Measurements from ENCODE around the gene CDH11.

CDH11 gene, protein sequence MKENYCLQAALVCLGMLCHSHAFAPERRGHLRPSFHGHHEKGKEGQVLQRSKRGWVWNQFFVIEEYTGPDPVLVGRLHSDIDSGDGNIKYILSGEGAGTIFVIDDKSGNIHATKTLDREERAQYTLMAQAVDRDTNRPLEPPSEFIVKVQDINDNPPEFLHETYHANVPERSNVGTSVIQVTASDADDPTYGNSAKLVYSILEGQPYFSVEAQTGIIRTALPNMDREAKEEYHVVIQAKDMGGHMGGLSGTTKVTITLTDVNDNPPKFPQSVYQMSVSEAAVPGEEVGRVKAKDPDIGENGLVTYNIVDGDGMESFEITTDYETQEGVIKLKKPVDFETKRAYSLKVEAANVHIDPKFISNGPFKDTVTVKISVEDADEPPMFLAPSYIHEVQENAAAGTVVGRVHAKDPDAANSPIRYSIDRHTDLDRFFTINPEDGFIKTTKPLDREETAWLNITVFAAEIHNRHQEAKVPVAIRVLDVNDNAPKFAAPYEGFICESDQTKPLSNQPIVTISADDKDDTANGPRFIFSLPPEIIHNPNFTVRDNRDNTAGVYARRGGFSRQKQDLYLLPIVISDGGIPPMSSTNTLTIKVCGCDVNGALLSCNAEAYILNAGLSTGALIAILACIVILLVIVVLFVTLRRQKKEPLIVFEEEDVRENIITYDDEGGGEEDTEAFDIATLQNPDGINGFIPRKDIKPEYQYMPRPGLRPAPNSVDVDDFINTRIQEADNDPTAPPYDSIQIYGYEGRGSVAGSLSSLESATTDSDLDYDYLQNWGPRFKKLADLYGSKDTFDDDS

DNA sequence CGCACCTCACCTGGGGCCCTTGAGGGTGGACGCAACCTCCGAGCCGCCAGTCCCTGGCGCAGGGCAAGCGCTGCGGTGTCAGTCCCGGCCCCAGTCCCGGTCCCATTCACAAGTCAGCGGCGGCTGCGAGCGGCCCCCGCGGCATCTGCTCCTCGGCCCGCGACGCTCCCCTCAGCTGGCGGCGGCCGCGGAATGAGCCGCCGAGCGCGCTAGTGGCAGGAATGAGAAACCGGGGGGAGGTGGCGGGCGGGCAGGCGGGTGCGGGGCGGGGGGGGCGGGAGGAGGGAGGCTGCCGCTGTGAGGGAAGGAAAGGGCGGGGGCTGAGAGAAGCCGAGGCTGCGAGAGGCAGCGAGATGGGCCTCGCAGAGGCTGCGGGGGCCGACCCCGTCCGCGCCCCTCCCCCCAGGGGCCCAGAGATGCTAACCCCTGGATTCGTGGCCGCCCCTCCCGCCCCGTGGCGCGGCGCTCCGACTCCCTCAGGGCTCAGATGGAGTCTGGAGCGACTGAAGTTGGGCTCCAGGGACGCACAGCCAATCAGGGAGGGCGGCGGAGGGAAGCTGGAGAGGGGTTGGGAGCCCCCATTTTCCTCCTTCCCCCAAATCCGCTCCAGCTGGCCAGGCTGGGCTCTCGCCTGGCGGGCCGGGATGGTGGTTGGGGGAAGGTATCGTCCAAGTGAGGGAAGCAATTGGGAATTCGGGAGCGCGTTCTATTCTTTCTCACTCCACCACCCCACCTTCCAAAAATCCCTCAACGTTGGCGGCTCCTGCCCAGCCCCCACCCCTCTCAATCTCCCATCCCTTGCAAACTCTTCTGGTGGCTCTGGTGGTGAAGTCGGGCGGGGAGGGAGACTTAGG lies at the start of gene CDH11:
Gene CDH11 (minus strand): TSS at position 194 of the 854 bp plus-strand sequence. CDS start 117,194 bp downstream, outside the sequence.
- DNase-seq, result no peak

DNA sequence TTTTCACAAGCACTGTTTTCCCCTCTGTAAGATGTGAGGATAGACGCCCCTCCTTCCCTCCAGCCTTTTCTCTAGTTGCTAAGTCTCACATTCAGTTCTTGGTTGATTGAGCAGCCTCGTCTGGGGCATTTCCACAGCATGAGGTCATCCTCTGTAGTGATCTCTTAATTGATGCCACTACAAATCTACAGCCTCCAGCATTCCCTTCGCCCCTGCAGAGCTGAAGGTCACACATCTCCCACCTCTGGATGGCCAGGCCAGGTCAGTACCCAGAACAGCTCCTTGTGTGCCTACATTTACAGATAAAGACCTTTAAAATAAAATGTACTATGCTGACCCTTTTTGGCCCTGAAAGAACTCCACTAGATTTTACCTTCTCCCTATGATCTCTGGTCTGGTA lies 32.5 kb upstream of the CDH11 start:
- DNase-seq, result no peak

DNA sequence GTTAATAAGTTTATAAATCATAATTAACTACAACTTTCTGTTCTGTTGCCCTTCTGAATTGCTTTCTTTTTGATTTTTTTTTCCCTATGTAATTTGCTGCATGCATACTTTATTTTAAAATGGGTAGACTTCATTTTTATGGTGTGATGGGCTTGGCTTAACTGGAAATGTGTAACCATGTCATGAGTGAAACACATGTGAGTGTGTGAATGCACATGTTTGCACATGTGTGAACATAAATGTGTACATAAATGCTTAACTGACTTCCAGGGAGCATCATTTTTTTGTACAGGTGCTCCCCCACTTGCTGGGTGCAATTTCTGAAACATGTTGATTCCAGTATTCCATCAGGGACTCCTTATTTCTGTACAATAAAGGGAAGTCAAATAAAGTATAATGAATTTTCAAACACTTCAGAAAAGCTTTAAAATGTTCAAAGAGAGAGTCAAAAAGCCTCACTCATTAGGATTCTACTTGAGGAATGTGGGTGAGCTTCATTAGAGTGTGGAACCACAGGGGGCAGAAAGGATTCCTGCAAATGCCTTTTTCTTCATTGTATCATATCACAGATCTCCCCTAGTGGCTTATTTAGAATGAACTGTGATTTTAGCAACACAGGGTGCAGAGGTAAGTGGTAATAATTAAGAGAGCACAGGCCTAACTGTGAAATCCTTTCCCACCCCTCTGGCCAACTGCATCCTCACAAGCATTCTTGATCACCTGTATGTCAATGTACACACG lies 31.7 kb upstream of the CDH11 start:
- no peak for DNase-seq

DNA sequence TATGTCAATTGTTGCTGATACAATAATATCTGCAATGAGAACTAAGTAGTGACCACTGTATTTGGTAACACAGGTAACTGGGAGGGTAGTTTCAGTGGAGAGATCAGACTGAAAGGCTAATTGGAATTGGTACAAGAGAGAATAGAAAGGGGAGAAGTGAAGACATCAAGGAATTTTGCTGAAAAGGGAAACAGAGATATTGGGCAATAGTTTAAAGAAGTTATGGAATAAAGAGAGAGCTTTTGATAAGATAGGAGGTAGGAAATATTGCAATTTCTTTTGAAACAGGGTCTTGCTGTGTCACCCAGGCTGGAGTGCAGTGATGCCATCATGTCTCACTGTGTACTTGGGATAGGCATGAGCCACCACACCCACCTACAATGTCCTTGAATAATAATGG lies 26.9 kb upstream of the CDH11 start:
- no peak for DNase-seq

DNA sequence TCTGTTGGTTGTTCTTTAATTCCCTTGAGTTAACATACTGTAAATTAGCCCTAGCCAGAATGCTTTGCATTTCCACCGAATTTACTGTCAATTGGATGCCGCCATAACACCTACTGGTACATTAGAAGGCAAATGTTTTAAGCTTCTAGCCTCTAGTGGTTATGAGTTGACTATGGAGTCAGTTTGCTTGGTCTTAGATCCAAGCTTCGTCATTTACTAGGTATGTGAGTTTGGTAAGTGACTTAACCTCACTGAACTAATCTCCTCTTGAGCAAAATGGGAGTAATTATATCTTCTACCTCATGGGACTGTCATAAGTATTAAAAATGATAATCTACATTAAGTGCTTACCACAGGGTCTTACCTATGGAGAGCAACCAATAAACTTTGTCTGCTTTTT lies 20.4 kb upstream of the CDH11 start:
- DNase-seq, result no peak

DNA sequence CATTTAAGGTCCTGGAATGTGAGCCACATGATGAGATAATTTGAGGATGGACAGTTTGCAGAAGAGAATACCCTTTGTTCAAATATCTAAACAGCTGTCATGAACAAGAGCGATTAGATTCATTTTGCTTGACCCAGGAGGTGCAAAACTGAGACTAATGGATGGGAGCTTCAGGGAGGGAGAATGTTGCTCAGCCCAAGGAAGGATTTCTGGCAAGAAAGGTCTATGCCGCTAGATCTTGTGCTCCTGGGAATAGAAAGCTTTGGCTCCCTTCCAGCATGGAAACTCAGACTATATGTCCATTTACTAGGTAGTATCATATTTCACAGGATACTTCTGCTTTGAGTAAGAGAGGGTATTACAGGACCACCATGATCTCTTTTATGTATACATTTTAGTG lies 14.8 kb upstream of the CDH11 start:
- no peak for DNase-seq

DNA sequence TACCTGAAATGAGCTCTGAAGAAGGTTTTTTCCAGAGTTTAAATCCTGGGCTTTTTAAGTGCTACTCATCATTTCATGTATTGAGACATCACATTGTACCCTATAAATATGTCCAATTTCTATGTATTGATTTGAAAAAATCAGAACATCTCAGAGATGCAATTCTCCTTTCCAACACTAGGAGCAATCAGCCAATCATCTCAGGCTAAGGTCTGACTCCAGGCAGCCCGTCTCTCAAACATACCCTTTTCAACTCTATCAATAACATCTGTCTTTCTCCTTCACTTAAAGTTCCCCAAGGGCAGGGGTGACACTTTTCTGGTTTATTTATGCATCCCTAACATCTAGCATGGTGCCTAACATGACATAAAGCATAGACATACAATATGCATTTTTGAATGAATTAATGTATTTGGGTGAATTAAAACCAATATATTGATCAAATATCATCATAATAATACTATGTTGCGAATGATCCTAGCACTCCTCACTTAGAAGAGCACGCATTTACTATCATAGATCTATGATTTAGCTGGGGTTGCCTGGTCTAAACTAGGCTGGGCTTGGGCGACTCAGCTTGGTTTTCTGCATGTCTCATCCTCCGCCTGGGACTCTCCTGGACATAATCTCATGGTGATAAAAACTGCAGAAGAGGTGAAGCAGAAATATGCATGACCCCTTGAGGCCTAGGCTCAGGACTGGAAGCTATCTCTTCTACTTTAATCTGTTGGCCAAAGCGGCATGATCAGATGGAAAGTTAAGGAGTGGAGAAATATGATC lies 5.2 kb upstream of the CDH11 start:
- DNase-seq, result no peak

DNA sequence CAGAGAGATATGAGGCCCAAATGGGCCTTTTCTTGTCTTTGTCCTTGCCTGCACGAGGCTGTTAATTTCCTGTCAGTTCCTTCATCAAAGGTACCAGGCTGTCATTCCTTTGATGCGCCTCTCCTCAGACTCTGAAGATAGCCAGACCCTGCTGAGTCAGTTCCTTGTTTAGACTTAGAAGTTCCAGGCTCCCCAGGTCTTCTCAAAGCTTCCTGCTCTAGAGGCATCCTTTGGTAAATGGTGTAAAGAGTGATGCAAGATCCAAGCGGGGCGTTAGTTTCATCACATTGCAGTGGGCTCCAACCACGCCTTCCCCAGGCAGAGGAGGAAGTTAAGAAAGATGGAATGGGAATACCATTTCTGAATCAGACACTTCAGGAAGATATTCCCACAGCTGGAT lies 4.0 kb upstream of the CDH11 start:
- no peak for DNase-seq

DNA sequence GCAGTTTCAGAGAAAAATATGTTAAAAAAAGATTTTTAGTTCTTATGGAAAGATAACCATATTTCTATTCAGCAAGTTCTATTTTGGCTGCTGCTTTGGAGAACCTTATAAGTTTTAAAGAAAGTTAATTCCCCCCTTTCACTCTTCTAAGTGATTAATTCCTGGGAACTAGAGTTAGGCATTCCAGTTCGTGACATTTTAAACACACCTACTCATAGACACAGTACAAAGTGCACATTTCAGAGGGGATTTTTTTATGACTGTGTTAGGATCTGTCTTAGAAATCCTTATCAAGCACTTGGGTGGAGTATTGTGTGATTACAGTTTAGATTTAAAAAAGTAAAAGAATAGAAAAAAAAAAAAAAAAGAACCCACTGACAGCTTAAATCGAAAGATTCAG lies 3.5 kb upstream of the CDH11 start:
- DNase-seq, result no peak

DNA sequence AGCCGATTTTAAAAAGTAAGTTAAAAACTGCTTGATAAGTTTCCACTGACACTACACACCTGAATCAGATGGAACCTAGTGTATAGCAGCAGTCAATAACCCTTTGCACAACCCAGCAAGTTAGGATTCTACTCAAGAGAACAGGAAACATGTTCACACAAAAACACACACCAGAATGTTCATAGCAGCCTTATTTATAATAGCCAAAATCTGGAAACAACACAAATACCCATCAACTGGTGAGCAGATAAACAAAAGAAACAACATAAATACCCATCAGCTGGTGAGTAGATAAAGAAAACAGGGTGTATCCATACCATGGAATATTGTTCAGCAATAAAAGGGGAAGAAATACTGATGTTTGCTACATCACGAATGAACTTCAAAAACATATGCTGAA lies 2.7 kb upstream of the CDH11 start:
- no peak for DNase-seq

DNA sequence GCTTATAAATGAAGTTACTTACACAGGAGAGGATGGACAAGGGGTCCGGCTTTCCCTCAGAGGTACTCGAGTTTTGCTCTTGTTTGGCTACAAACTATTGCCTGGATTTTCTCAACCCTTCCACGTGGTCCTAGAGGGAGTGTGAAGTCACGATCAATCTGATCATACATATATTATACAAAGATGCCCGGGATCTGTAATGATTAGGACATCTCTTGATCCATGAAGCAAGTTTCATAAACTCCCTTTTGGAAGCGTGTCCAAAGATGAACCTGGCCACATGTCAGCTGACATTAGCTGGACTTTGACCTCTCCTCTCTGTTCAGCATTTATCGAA lies 2.3 kb upstream of the CDH11 start:
- DNase-seq, result no peak

DNA sequence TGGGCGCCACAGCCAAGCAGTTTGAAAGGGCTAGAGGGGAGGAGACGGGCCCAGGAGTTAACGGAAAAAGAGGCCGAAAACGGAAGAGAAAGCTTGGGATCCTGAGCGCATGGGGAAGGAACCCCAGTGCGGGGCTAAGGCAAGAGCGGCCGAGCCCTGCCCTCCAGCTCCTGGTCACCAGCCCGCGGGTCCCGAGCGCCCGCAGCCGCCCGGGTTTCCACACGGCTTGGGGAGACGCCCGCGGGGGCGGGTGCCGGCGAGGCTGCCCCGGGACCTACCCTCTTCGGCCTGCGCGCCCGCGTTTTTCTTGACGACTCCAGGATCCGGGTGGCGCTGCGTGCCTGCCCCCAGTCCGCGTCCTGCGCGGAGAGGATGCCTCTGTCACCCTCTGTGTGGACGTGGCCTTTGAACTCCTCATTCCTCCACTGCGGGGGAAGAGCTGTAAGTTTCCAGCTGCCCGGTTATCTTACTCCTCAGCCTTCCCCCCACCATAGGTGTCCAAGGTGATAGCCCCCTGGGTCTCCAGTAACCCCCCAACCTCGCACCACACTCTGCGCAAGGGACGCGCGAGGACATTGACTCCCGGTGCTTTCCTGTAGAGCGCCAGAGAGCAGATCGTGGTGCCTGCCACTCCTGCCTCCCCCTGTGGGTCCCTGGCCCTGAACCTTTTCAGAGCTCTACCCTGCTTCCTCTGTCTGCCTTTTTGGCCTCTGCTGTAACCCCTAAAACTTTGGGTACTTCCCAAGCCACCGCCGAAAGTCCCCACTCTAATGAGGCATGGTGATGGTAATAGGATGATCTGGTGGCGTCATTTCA lies 1.7 kb upstream of the CDH11 start:
- DNase-seq, result no peak

DNA sequence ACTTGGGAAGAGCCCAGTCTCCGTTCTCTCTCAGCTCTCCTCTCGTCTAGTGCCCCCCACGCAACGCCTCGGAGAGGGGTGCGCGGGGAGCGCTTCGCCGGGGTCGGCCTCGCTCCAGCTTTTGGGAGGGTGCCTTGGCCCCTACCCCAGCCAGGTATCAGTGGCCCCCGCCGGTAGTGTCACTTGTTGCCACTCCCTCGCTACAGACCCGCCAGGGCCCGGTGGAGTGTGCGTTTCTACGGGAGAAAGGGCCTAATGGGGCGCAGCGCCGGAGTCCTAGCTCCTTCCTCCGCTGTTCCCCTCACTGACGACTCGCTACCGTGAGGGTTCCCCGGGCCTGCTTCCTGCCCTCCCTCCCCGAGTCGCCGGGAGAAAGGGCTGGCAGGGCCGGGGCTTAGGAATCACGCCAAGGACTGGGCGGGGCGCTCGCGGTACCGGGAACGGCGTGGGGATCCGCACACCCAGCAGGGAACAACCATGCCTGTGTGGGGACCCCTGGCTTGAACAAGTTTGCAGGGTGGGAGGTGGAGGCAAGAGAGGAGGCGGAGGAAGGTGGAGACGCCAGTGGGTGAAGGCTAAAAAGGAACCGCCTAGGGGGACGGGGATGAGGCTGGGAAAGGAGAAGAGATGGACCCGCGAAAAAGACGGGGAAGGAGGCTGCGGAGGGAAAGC lies 997 bp upstream of the CDH11 start:
- no peak for DNase-seq

DNA sequence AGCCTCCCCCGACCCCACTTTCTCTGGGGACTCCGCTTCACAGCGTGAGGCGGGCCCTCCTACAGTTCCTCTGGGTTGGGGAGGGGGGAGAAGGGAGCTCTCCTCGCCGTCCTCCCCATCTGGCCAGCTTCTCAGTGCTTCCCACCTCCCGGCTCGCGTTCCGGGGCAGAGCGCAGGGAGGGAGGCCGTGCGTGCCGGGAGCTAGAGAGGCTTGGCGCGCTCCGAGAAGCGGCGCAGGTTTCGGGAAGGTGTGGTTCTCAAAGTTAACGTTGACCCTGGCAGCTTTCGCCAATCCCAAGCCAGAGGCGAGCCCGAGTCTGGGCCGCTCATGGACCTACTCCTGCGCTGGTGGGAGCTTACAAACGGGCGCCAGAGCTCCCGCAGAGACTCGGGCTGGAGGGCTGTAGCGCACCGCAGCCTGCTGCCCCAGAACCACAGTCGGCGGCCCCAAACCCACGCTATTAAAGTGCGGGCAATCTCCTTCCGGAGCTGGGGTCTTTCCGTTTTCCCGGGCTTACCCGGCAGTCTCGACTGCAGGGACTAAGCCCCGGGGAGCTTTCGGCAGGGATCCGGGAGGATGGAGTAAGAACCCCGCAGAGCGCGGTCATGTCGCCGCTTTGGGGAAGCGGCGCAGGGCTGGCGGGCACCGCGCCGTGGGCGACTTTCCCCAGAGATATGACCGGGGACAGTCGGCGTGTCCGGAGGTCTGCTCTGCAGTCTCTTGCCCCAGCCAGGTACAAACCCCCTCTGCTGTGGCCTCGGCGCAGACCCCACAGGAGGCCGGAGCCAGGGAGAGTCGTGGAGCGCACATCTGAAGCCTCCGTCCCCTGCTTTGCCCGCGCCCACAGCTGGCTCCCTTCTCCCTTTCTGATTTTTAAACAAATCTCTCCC lies 787 bp downstream of the CDH11 start:
- no peak for DNase-seq

DNA sequence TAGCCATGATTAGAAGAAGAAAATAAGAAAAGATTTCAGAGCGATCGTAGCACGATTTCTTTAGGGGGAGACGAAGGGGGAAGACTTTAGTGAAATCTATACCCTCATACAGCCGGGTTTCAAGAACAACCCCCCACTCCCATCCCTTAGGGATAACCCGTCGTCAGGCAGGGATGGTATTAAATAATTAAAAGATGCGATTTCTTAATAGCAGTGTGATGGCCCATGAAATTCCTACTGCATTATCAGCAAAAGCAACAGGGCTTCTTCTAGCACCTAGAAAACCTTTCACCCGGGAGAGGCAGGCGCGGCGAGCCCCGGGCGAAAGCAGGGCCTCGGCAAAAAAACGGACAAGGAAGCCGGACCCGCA lies 1.4 kb downstream of the CDH11 start:
- DNase-seq, result no peak

DNA sequence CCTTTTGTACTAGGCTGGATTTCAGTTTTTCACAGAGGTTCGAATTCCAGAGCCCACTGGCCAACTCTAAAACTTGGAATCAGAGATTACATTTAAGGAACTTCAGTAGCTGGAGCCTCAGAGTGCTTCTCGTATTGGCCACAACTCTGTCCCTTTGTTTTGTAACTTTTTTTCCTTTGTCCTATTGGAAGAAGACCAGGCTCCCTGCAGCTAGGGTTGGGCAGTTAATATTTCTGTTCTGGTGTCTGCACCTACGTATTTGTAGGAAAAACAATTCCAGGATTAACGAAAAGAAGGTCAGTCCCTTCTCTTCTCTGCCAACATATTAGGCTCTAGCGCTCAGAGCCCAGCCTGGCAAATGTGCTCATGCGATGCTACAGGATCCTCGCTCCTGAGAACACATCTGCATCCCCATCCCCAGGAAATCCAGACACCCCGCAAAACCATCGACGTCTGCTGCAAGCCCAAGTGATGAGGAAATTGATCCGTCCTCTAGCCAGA lies 1.9 kb downstream of the CDH11 start:
- DNase-seq, result no peak

DNA sequence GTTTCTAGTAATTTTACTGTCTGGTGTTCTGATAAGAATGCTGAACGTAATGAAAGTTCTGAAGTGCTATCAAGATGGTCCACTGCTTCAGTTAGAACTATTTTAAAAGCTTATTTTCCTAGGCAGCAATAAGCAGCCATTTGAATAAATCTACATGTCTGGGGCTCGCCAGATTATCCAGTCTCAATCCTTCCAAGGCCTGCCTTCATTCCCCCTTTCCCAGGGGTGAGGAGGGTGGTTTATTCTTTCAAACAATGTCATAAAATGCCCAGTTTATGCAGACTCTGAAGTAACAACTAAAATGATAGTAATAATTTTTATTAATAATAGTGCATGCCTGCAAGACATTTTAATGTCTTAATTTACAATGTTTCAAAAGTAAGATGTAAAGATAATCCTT lies 2.4 kb downstream of the CDH11 start:
- no peak for DNase-seq

DNA sequence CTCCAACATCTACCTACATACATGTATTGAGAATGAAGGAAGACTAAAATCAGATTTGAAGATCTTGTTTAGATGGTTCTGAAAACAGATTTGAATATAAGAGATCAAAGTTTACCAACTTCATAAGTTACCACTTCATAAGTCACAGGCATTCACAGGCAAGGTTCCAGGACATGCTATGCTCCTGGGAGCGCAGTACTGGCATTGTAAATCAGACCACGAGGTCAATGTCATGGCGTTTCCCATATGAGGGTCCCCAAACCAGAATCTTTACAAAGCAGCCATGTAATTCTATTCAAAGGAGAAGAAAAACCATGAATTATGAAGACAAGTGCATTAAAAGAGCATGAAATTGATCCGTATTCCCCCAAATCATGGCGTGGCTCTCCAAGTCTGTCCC lies 3.0 kb downstream of the CDH11 start:
- no peak for DNase-seq

DNA sequence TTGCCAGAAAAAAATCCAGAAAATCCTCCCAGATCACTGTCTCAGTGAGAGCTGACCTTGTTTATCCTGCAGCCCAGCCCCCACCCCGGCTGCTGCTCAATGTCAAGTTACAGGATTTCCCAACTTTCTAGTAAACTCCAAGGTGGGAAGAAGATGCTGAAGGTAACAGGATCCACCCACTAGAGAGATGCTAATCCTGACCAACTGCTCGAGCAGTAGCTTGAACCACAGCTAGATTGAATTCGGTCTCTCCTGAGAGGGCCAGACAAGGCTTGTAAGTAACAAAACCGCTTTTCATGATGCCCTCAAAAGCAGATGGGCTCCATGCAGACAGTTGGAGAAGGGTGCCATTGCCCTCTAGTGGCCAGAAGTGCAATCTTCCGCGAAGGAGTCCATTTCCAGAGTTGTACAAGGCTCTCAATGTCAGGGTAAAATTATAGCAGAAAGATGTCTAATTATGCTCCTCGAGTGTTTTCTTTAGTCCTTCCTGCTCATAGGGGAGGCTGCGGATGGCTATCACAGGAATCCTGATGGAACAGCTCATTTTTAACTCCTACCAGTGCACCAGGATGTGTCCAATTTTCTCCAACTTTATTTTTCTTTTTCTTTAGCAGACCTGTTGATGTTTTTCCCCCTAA lies 3.9 kb downstream of the CDH11 start:
- no peak for DNase-seq
